Esophagus squamous epithelium (tissue), 4 donors: ENCODE results near the gene RELCH.

ENCODE experiments used
- POLR2A ChIP-seq, 4 donors: fragments of 450-650 bp; IDR thresholded peaks; one replicate each; pipeline ENCODE4 v1.6.1; 2017; ENCODE audit warnings: antibody characterized with exemption in 4 of 4, mild to moderate bottlenecking in 4 of 4, moderate library complexity in 3 of 4
- TF ChIP-seq, protein P1 (sequence below), 6 experiments: fragments of 450-650 bp in 4 of 6; fragments of 200-600 bp in 2 of 6; sonication (generic) in 2 of 6; IDR thresholded peaks; one replicate each; pipeline ENCODE4 v1.5.1; 2016 to 2019; ENCODE audit warnings: antibody characterized with exemption in 6 of 6, mild to moderate bottlenecking in 4 of 6, moderate library complexity in 4 of 6

DNA sequence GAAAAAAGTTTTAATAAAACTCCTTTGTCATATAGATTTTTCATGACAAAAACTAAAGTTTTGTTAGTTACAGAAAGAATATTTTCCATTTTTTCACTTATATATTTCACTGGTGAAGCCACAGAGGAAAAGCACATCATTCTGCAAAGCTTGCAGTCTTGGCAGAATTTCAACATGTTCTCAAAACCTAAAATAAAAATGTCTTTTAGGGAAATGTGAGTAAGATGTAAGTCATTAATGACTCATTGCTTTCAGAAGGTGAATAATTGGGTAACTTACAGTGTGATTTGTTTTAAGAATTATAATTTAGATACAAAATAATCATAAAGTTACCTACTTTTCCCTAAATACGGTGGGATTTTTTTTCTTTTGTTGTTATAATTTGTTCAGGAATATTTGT lies 94.6 kb downstream of the RELCH start:
- TF ChIP-seq, protein P1, sequence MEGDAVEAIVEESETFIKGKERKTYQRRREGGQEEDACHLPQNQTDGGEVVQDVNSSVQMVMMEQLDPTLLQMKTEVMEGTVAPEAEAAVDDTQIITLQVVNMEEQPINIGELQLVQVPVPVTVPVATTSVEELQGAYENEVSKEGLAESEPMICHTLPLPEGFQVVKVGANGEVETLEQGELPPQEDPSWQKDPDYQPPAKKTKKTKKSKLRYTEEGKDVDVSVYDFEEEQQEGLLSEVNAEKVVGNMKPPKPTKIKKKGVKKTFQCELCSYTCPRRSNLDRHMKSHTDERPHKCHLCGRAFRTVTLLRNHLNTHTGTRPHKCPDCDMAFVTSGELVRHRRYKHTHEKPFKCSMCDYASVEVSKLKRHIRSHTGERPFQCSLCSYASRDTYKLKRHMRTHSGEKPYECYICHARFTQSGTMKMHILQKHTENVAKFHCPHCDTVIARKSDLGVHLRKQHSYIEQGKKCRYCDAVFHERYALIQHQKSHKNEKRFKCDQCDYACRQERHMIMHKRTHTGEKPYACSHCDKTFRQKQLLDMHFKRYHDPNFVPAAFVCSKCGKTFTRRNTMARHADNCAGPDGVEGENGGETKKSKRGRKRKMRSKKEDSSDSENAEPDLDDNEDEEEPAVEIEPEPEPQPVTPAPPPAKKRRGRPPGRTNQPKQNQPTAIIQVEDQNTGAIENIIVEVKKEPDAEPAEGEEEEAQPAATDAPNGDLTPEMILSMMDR (IDR thresholded peaks at IDR 0.05): no peak
- TF ChIP-seq POLR2A (IDR thresholded peaks at IDR 0.05): no peak
